Activated effector memory CD4-positive, alpha-beta T cell treated with Interleukin-2 at 50 U/mL for 16 hours (primary cell): ENCODE data around the gene AKT3.

Experiments used
- DNase-seq: peaks from one replicate; pipeline ENCODE4 v3.0.0-alpha.2; 2020

AKT3 gene

GRCh38 chr1:243730487-243731150, 119.4 kb downstream of the AKT3 start:
- no peak for DNase-seq

GRCh38 chr1:243729956-243730355, 120.1 kb downstream of the AKT3 start:
- no peak for DNase-seq

GRCh38 chr1:243727503-243728203, 122.4 kb downstream of the AKT3 start:
- no peak for DNase-seq

- no peak for DNase-seq
These were observed 123.1 kb downstream of the AKT3 start for GRCh38 chr1:243726806-243727502.

- no peak for DNase-seq
These were observed 124.2 kb downstream of the AKT3 start for GRCh38 chr1:243725846-243726245.

GRCh38 chr1:243725075-243725474, 125.0 kb downstream of the AKT3 start:
- no peak for DNase-seq

GRCh38 chr1:243723458-243724043, 126.5 kb downstream of the AKT3 start:
- no peak for DNase-seq

GRCh38 chr1:243723050-243723449, 127.0 kb downstream of the AKT3 start:
- no peak for DNase-seq

- no peak for DNase-seq
These were observed 130.6 kb downstream of the AKT3 start for GRCh38 chr1:243719476-243719875.

- DNase-seq = no peak
These were observed 131.2 kb downstream of the AKT3 start for GRCh38 chr1:243718893-243719292.

- no peak for DNase-seq
These were observed 132.0 kb downstream of the AKT3 start for GRCh38 chr1:243718022-243718421.

- DNase-seq = no peak
These were observed 133.1 kb downstream of the AKT3 start for GRCh38 chr1:243716906-243717305.

- no peak for DNase-seq
These were observed 134.8 kb downstream of the AKT3 start for GRCh38 chr1:243715285-243715684.

GRCh38 chr1:243713470-243714186, 136.4 kb downstream of the AKT3 start:
- DNase-seq = no peak

- no peak for DNase-seq
These were observed 137.1 kb downstream of the AKT3 start for GRCh38 chr1:243712941-243713340.

- DNase-seq = no peak
These were observed 137.8 kb downstream of the AKT3 start for GRCh38 chr1:243712242-243712641.

- DNase-seq = no peak
These were observed 139.6 kb downstream of the AKT3 start for GRCh38 chr1:243710467-243710866.

- no peak for DNase-seq
These were observed 141.8 kb downstream of the AKT3 start for GRCh38 chr1:243708210-243708609.

- no peak for DNase-seq
These were observed 143.5 kb downstream of the AKT3 start for GRCh38 chr1:243706563-243706962.

GRCh38 chr1:243705585-243705984, 144.5 kb downstream of the AKT3 start:
- no peak for DNase-seq

GRCh38 chr1:243701872-243702271, 148.2 kb downstream of the AKT3 start:
- no peak for DNase-seq

GRCh38 chr1:243693800-243694199, 156.2 kb downstream of the AKT3 start:
- no peak for DNase-seq

- no peak for DNase-seq
These were observed 163.9 kb downstream of the AKT3 start for GRCh38 chr1:243686159-243686558.
